Erythroblast (primary cell): ENCODE measurements around the gene ACSF3.

Experiments used
- DNase-seq, 2 experiments: peaks; one replicate each; lab custom pipeline; 2025; lab: John Stamatoyannopoulos, UW
- GATA1 ChIP-seq: IDR thresholded peaks from 2 replicates; pipeline ENCODE4 v1.6.1; 2011; ENCODE audit warnings: low read depth, mild to moderate bottlenecking, control low read depth, low read length, moderate library complexity
- POLR2A ChIP-seq: IDR thresholded peaks from 2 replicates; pipeline ENCODE4 v1.6.1; 2011; ENCODE audit warnings: mild to moderate bottlenecking, low read length

ACSF3 gene

DNA sequence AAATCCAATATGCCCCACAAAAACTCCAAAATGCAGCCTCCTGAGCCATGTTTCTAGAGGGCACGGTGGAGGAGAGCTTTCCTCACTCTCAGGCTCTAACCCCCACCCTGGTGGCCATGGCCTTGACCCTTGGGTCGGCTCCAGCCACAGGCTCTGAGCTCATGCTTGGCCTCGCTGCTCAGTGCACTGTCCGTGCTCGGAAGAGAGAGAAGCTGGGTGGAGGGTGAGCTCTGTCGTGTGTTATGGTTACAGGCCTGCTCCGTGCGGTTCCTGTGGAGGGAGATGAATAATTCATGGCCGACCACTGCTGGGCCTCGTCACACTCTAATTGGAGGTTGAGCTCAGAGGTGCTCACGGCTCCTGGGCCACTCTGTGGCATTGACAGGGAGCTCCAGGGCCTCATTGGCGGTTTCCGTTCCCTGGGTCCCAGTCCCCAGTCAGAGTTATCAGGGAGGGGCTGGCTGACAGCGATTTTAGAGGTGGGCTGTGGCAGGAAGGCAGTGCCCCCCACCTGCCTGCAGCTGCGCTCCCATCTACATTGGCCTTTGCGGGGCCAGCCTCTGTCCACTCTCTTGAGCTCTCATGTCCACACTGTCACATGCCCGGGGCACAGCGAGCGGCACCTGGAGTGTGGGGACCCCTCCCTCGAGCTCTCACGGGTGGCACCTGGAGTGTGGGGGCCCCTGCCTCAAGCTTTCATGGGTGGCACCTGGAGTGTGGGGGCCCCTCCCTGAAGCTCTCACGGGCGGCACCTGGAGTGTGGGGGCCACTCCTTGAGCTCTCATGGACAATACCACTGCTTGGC, 24.9 kb downstream of the ACSF3 start:
- no peak for TF ChIP-seq GATA1
- TF ChIP-seq POLR2A = no peak
- no peak for DNase-seq

DNA sequence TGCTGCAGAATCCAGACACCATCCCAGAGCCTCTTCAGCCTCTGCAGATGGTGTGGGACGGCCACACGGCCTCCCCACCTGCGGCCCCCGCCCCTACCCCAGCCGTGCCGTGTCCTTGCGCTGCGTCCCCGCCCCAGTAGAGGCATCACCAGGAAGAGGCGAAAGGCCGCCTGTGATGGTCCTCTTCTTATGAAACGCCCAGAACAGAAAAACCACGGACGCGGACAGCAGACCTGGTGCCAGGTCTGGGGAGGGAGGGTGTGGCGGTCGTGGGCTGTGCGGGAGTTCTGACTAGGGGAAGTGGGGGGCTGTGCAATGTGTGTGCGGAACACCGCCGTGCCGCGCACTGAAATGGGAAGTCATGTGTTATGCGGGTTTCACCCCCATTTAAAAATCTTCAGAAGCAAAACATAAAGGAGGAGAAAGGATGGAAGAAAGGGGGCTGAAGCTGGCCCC, 25.5 kb downstream of the ACSF3 start:
- DNase-seq = no peak
- TF ChIP-seq POLR2A (no peak), GATA1 (no peak)

DNA sequence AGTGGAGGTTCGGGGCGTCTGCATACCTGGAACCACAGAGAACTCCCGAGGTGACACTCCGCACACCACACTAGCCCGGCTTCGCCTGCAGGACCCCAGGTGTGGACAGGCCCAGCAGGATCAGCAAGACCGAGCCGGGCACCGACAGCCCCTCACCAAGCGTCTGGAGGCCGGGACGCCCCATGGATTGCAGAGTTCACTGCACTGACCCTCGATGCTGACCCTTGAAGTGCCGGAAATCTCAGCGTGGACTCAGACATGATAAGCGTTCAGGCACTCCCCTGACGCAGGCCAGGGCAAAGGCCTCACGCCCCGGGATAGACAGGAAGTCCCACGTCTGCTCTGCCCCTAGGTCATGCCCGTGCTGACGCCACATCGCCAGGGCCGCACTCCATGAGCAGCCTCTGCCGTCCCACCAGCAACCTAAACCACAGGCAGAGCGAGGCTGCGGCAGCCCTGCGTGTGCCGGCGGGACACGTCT, 26.0 kb downstream of the ACSF3 start:
- no peak for DNase-seq
- no peak for TF ChIP-seq POLR2A
- TF ChIP-seq GATA1 = no peak

DNA sequence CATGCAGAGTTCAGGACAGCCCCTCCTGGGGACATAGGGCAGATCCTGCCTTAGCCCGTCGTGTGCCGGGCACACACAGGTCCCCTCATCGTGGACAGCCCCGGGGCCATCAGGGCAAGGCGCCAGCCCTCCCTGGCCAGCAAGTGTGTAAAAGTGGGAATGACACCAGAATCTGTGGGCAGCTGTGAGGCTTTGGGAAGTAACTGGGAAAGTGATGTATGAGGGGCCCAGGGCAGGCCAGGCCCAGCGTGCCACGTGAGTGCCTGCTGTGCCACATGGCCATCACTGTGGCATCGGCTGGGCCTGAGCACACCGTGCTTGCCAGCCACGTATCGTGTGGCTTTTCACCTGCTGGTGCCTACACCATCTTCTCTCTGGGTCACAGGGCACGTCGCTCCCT, 26.6 kb downstream of the ACSF3 start:
- no peak for DNase-seq
- TF ChIP-seq GATA1 (no peak), POLR2A (no peak)

DNA sequence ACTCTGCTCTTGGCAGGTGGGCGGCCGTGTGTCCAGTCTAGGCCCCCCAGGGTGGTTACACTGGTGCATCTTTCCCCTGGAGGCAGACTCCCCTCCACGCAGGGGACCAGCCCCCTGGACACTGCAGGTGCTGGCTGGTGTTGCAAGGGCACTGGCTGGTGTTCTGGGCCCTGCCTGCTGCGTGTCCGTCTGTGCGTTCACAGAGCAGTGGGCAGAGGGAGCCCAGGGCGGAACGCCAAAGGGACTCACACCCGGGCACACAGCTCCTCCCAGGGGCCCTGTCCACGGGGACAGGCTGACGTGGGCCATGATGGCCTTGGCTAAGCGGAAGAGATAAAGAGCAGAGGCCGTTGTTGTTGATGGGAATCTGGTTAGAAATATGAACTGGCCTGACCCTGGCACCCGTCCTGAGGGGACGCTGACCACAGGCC, 27.3 kb downstream of the ACSF3 start:
- DNase-seq = no peak
- TF ChIP-seq GATA1 (no peak), POLR2A (no peak)

DNA sequence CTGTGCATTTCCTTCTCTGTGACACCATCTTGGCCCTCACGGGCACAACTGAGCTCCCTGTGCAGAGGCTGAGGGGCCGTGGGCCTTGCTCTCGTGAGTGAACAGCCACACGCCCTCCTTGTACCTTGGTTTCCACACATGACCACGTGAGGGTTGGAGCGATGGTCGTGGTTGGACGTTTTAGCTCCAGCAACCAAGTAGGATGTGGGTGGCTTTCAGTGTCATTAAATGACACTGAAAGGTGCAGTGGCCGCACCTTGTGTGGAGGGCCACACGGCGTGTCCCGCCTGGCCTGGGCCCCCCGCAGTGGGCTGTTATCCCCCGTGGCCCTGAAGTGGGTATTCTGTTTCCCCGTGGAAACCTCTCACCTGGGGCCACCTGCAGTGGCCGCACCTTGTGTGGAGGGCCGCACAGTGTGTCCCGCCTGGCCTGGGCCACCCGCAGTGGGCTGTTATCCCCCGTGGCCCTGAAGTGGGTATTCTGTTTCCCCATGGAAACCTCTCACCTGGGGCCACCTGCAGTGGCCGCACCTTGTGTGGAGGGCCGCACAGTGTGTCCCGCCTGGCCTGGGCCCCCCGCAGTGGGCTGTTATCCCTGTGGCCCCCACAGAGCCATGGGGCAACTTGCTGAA, 28.2 kb downstream of the ACSF3 start:
- TF ChIP-seq POLR2A = no peak
- TF ChIP-seq GATA1 = no peak
- DNase-seq = no peak

DNA sequence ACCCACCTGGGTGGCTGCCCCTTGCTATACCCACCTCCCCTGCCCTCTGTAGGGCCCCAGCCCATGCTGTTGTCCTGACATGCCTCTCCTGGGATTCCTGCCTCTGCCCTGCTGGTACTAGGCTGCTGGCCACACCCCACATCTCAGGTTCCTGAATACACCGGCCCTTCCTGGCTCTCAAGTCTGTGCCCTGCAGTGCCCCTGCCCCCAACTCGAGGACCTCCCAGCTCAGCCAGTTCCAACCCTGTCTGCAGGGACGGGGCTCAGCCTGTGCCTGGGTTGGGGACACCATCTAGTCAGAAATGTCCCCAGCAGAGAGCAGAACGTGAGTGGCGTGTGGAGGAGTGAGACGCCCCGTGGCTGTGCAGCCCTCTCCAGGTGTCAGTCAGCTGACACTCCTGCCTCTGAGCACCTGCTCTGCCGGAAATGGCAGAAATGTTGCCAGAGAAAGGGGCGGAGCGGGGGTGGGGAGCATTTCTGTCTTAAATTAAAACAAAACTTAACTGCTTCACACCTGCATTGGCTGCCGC, 28.7 kb downstream of the ACSF3 start:
- no peak for DNase-seq
- TF ChIP-seq GATA1 (no peak), POLR2A (no peak)

DNA sequence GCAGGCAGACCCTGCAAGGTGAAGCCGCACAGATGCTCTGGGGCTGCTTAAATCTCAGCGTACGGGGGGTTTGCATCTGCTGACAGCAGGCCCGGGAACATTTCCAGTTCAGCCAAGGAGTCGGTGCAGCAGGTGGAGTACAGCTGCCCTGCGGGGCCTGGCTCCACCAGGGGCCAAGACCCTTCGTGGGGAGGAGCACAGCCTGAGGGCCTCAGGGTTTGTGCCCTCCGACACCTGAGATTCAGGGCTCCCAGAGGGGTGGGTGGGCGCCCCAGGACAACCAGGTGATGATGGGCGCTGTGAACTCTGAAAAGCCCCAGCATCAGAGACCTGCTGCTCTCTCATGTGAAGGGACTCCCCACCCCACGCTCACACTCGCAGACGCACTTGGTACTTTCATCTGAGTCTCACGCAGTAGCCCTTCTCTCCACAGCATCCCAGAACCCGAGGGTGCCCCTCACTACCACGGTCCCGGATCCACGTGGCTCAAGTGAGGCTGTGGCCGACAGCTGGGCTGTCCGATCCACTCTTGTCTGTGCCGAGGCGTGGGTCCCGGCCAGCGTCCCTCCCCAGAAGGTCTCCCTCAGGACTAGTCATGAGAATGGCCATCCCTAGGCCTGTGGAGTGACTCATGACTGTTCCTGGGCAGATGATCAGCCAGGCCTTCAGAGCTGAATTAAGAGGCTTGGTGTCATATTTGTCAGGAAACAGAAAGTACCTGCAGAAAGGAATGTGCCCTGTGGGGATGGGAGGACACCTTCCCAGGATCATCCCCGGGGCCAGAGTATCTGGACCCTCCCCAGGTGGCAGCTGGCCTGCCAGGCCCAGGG, 29.6 kb downstream of the ACSF3 start:
- DNase-seq = no peak
- TF ChIP-seq GATA1 (no peak), POLR2A (no peak)

DNA sequence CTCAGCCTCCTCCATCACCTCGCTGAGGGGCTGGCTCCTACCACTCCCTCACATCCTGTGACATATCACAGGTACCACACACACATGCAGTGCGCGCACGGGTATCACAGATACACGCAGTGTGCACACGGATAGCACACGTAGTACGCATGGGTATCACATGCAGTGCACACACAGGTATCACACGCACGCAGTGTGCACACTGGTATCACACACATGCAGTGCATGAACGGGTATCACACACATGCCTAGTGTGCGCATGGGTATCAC, 30.1 kb downstream of the ACSF3 start:
- no peak for DNase-seq
- TF ChIP-seq POLR2A (no peak), GATA1 (no peak)

DNA sequence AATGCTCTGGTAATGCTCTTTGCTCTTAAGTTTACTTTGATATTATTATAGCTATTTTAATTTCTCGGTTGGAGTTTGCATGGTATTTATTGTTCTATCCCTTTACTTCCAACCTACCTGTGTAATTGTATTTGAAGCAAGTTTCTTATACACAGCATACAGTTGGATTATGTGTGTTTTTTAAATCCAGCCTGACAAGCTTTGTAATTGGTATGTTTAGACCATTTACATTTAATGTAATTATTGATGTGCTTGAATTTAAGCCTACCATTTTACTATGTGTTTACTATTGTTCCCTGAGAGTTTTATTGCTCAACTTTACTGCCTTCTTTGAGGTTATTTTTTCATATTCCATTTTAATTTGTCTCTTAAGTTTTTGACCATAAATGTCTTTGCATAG, 35.7 kb downstream of the ACSF3 start:
- no peak for TF ChIP-seq GATA1
- no peak for TF ChIP-seq POLR2A
- DNase-seq = no peak

DNA sequence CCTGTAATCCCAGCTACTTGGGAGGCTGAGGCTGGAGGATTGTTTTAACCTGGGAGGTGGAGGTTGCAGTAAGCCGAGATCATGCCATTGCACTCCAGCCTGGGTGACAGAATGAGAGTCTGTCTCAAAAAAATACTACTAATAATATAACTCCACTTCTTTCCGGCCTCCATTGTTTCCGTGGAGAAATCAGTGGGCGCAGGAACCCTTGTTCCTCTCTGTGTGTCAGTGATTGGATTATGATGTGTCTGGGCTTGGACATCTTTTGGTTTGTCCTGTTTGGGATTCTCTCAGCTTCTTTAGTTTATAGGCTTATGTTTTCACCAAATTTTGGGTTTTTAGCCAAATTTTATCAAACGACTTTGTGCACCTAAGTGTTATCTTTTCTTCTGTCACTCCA, 36.8 kb downstream of the ACSF3 start:
- DNase-seq = no peak
- TF ChIP-seq POLR2A (no peak), GATA1 (no peak)

DNA sequence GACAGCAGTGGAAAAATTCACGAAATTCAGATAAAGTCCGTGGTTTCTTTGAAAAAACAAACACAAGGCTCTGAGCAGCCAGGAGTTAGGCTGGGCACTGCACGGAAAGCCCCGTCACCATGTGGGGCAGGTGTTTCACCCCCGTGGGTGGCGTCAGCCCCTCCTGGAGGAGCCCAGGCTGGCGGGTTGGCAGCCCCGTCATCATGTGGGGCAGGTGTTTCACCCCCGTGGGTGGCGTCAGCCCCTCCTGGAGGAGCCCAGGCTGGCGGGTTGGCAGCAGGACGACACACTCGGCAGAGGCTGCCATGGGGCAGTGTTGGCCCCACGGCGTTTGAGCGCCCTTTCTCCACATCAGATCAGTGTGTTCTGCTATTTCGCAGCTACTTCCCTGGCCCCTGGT, 38.1 kb downstream of the ACSF3 start:
- no peak for DNase-seq
- TF ChIP-seq POLR2A = no peak
- no peak for TF ChIP-seq GATA1

DNA sequence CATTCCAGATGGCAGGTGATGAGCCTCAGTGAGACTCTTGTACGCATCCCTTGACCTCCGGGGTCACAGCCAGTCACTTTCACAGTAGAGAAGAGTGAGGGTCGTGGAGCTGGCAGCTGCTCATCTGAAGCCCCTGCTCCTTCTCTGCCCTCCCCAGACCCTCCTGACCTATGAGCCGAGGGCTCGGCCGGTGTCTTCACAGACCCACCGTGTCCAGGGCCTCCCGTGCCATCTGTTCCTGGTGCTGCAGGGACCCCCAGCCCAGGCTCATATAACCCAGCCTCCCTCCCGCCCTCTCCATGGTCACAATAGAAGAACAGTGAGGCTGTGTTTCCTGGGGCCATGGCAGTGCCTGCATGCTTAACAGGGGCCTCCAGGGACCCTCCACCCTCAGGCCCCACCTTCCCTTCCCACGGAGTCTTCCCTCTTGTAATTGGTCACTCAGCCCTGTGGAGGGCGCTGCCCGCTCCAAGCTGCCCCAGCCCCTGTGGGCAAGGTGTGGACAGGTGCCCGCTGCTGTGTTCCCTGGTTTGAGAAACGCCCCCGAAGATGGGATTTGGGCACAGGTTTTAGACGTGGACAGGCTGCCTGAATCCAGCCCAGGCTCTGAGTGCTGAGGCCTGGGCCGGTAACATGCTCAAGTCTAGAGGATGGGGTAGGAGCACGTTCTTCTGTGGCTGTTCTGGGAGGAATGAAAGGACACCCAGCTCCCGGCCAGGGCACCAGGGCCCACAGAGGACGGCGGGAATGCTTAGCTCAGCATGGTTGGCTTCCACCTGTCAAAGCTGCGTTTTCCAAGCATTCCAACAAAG, 38.7 kb downstream of the ACSF3 start:
- TF ChIP-seq GATA1 (no peak), POLR2A (no peak)
- DNase-seq = no peak
